C4-2B (cell line): Measurements from ENCODE around the gene MIPOL1.

Experiments used
- CTCF ChIP-seq: fragments of 450-650 bp; conservative IDR thresholded peaks from 2 replicates; pipeline ENCODE4 v1.5.1; 2017; ENCODE audit warnings: mild to moderate bottlenecking
- ZFX ChIP-seq: fragments of 450-650 bp; IDR thresholded peaks from 2 replicates; pipeline ENCODE4 v1.6.1; 2017

GRCh38 chr14:37573356-37573755 is 375.6 kb downstream of the MIPOL1 start:
- TF ChIP-seq CTCF (no peak), ZFX (no peak)
